ENCODE measurements around the gene ARFGAP3.

ARFGAP3 gene

GRCh38 chr22:42860968-42861367, 3.9 kb upstream of the ARFGAP3 start:
- no peak for DNase-seq

DNA sequence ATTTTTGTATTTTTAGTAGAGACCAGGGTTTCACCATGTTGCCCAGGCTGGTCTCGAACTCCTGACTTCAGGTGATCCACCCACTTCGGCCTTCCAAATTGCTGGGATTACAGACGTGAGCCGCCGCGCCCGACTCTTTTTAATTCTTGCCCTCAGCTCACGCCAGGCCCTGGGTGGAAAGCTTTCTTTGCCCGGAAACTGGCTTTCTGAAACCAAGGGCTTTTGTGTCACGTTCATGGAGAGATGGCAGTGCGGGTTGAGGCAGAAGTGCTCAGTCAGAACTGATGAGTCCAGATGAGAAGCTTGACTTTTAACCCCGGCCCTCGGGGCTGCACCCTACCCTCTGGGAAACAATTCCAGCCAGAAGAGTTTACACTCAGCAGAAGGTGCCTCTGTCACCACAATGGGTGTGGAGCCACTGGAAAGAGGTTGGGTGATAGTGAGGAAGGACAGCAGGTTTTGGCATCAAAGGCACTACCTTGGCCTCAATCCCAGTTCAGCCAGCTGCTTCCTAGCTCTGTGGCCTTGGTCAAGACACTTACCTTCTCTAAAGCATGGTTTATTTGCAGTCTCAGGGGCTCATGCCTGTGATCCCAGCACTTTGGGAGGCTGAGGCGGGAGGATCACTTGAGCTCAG, 890 bp upstream of the ARFGAP3 start:
- DNase-seq = no peak

DNA sequence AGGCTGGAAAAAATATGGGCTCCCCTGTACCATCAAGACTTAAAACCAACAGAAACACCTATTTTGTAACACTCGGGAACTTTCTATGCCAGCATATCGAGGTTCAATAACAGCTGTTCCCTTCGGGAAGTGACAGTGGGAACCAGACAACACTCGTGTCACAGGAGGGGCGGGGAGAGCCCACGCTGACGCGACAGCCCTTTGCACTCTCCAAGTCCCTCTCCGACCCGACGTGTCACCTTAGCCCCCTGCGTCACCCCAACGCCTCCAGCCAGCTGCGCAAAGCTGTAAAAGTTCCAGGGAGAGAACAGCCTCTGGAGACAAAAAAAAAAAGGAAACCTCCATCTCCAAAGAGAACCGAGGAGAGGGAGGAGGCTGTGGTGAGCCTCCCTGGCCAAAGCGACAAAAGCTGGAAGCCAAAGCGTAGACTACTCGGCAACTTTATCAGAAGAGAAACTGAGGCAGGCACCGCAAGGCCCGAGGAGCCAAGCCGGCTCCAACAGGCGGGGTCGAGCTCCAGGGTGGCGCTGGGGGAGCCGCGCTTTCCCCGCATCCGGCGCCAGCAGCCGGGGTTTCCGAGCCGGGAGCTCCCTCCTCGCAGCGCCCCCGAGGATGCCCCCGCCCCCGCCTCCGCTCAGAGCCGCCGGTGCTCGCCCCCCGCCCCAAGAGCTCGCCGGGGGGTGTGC, 751 bp downstream of the ARFGAP3 start:
- DNase-seq = no peak

DNA sequence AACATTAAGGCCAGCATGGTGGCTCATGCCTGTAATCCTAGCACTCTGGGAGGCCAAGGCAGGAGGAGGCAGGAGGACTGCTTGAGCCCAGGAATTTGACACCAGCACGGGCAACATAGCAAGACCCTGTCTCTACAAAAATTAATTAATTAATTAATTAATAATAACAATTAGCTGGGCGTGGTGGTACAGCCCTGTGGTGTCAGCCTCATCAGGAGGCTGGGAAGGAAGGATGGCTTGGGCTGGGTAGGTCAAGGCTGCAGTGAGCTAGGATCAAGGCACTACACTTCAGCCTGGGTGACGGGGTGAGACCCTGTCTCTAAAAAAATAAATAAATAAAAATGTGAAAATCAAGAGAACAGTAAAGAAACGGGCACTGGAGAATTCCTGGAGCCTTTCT, 1.4 kb downstream of the ARFGAP3 start:
- DNase-seq = no peak

DNA sequence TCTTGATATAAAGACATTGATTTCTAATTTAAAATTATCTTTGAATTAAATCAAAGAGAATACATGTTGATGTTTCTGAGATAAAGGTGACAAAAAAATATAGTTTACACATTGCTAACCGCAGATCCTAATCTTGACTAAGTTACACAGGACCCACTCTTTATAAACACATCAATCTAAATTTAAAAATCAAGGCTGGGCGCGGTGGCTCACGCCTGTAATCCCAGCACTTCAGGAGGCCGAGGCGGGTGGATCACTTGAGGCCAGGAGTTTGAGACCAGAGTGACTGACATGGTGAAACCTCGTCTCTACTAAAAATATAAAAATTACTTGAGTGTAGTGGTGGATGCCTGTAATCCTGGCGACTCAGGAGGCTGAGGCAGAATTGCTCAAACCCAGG, 1.9 kb downstream of the ARFGAP3 start:
- DNase-seq = no peak

- DNase-seq = no peak
These were observed 8.0 kb downstream of the ARFGAP3 start for GRCh38 chr22:42848941-42849550.

DNA sequence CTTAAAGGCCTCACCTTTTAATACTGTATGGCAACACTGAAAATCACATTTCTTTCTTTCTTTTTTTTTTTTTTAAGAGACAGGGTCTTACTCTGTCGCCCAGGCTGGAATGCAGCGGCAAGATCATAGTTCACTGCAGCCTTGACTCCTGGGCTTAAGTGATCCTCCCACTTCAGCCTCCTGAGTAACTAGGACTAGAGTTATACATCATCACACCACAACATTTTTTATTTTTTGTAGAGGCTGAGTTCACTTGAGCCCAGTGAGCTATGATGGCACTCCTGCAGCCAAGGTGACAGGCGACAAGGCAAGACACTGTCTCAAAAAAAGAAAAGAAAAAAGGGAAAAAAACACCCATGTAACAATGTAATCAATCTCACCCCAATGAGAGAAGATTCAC, 10.0 kb downstream of the ARFGAP3 start:
- no peak for DNase-seq

DNA sequence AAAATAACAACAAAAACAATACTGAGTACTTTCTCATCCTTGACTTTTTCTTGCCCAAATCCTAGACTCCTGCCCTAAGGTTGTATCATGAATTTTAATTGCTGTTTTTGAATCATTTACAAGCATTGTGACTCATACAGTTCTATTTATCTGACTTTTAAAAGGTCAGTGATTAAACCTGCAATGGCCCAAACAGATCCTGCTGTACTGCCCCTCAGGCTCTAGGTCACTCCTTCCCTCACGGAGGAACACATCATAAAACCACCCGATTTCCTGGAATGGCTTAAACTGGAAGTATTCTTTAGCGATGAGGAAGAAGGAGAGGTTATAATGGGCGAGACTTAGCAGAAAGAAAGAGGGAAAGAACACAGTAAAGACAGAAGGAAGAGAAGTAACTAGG, 12.3 kb downstream of the ARFGAP3 start:
- no peak for DNase-seq

DNA sequence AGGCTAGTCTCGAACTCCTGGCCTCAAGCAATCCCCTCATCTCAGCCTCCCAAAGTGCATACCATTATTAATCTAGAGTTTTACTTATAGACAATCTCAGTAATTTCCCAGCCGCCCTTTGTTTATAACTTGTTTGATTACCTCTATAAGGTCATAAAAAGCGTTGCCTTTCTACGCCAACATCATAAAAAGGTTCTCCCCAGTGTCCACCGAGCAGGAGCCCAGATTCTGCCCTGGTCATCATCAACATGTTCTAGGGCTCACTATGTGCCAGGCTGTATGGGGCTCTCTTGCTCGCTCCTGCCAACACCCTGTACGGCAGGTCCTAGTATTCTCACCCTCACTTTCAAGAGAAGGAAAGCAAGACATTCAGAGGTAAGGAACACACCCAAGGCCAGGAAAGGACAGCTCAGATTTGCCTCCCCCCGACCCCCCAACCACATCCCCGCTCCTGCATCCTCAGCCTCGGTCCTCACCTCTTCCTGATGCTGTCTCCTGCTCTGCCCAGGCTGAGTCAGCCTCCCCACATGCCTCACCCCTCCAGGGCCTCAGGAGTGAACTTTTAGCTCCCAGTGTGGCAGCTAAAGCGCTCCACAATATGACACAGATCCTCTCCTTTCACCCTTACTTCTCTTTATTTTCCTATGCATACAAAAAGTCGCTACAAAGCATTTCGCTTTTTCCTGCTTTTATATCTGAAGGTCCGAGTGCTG, 14.3 kb downstream of the ARFGAP3 start:
- DNase-seq = no peak

DNA sequence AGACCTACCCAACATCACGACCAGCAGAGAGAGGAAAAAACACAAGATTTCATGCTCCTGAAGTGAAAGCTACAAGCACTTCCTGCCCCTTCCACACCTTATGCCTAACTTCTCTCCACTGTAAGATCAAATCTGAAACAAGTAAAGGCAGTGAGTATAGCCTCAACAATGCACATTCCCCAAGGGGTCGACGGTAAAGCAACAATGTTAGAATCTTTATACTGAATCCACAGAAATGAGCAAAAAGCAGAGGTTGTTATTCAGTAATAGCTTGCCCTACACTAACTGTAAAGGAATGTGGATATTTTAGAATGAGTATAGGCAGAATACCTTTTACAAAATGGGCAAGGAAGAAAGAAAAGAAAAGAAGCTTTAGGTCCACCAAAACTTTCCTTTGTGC, 15.6 kb downstream of the ARFGAP3 start:
- DNase-seq = no peak

DNA sequence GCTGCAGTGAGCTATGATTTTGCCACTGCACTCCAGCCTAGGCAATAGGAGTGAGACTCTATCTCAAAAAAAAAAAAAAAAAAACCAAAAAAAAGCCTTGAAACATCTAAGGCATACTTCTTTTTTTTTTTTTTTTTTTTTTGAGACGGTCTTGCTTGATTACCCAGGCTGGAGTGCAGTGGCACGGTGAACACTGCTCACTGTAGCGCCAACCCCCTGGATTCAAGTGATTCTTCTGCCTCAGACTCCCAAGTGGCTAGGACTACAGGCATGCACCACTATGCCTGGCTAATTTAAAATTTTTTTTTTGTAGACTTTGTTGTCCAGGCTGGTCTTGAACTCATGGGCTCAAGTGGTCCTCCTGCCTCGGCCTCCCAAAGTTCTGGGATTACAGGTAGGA, 19.5 kb downstream of the ARFGAP3 start:
- no peak for DNase-seq

DNA sequence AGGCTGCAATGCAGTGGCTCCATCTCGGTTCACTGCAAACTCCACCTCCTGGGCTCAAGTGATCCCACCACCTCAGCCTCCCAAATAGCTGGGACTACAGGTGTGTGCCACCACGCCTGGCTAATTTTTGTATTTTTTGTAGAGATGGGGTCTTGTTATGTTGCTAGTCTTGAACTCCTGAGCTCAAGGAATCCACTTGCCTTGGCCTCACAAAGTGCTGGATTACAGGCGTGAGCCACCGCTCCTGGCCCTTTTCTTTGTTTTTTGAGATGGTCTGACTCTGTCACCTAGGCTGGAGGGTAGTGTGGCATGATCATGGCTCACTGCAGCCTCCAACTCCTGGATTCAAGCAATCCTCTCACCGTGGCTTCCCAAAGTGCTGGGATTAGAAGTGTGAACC, 21.0 kb downstream of the ARFGAP3 start:
- DNase-seq = no peak

GRCh38 chr22:42834177-42834949, 22.7 kb downstream of the ARFGAP3 start:
- no peak for DNase-seq

GRCh38 chr22:42833104-42833503, 24.0 kb downstream of the ARFGAP3 start:
- no peak for DNase-seq

GRCh38 chr22:42831712-42832111, 25.4 kb downstream of the ARFGAP3 start:
- DNase-seq = no peak

DNA sequence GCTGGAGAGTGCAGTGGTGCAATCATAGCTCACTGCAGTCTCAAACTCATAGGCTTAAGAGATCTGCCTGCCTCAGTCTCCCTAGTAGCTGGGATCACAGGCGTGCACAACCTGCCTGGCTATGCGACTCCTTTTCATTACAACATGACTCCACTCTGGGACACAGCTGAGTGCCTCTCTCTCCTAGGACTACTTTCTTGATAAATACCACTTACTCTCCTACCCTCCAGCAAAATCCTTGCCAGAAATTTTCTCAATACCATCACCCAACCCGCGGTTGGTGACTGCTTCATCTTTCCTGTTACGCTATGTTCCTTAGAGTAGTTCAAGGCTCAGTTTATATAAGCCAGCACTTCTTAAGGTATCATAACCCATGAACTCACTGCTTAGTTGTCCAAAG, 26.9 kb downstream of the ARFGAP3 start:
- DNase-seq = no peak

DNA sequence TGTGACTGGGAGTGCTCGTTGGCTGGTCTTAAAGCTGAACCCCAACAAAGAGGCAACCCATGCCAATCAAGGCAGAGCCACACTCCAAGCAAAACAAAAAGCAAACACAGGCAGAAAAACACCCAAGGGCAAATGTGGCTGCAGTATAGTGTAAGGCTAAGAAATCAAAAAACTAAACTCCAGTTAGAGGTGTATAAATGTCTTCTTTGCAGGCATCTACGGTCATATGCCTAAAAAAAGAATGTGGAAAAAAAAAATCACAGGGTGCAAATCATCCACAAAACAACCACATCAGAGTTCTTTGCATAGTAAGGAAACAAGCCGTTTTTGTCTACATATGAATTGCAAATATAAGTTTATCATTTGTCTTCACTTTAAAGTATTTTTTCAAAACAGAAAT, 27.8 kb downstream of the ARFGAP3 start:
- DNase-seq = no peak

- DNase-seq = no peak
These were observed 31.3 kb downstream of the ARFGAP3 start for GRCh38 chr22:42825796-42826195.

DNA sequence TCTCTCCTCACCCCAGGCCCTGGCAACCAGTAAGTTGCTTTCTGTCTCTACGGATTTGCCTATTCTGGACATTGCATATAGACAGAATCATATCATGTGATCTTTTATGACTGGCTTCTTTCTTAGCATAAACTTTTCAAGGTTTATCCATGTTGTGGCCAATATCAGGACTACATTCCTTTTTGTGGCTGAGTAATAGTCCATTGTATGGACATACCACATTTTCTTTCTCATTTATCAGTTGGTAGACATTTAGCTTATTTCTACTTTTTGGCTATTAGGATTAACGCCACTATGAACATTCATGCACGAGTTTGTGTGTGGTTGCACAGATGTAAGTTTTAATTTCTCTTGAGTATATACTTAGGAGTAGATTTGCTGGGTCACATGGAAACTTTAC, 35.7 kb downstream of the ARFGAP3 start:
- no peak for DNase-seq

DNA sequence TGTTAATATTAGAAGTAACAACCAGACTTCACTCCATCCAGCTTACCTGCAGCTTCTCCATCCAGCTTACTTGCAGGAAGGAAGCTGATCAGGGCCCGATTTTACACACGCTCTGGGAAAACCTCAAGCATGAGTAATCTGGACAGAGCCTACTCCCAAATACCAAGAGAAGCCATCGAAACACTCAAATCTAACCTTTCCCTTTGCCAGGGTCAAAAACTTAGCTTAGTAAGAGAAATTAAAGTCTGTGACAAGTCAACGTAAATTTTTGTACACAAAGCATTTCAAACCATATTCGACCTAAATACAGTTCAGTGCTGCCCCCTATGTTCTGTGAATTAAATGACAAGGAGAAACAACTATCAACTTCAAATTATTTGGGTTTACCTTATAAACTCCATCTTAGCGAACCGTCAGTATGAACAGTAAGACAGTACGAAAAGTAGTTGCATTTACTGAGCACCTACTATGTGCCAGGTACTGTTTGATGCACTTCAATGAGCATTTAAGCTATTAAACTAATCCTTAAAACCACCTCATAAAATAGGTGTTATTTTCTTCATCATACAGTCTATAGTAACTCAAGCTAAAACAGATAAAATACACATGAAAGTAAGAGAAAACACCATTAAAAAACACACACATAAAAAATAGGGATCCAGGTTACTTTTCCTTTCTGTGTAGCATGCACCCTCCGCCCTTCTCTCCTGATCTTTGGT, 36.9 kb downstream of the ARFGAP3 start:
- no peak for DNase-seq

DNA sequence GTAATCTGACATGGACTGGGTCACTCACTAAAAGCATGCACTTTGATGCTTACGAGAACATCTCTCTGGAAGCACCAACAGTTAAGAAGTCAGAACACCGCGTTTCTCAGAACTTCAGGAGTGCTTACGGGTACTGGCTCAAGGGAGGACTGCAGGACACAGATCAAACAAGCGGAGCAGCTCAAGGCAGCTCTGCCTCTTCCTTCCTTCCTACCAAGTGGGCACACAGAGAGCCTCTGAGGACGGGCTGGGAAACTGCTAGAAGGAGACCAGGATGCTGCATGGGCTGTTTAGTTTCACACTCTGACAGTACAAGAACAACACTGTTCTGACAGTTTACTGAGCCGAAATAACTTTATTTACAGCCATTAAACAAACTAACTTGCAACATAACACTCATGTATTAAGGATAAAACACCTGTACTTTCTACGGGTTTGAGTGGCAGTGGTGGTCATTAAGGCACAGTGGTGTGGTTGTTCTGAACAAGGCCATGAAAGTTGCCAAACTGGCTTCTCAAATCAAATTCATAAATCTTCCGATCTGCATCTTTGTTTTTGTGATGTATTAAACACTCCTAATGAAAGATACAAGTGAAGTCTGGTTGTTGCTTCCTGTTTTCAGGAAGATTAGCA, 37.5 kb downstream of the ARFGAP3 start:
- no peak for DNase-seq

DNA sequence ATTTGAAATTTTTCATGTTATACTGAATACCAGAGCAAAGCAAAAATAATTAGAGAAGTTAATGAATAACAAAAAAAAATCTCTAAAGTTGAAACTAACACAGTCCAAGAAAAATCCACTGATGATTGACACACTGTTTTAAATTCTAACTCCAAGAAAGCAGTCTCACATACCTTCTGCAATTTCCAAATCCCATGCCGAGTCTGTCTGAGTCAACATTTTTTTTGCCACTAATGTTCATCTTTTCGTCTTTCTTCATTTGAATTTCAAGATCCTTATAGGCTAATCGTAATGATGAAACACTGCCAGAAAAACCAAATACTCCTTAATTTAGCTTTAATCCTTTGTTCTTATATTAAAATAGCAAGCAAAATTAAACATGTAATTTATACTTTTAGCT, 39.5 kb downstream of the ARFGAP3 start:
- DNase-seq = no peak

All from NCI-H1436 treated with DMSO at 0.1 percent for 48 hours (cell line).